Occipital lobe (tissue), 2 donors: ENCODE data around the gene PTPRN2. TPM values are rescaled to one million over a fixed set of nuclear protein-coding genes. Genes with fewer than 3 reads are reported as not detected.
A peak's percentile ranks its signal among the peaks of the same experiment; 100 is the strongest.

ENCODE experiments used
- DNase-seq: peaks from one replicate; lab custom pipeline; 2025; lab: John Stamatoyannopoulos, UW
- total RNA-seq: library from RNA; depleted of rRNA; stranded (reverse); fragments of >200 nt; gene quantifications from one replicate; pipeline ENCODE4 v1.2.3, GENCODE V29; 2014

Gene PTPRN2
- total RNA-seq, 1 donor from 2014 or later, result 62.2 TPM

DNA sequence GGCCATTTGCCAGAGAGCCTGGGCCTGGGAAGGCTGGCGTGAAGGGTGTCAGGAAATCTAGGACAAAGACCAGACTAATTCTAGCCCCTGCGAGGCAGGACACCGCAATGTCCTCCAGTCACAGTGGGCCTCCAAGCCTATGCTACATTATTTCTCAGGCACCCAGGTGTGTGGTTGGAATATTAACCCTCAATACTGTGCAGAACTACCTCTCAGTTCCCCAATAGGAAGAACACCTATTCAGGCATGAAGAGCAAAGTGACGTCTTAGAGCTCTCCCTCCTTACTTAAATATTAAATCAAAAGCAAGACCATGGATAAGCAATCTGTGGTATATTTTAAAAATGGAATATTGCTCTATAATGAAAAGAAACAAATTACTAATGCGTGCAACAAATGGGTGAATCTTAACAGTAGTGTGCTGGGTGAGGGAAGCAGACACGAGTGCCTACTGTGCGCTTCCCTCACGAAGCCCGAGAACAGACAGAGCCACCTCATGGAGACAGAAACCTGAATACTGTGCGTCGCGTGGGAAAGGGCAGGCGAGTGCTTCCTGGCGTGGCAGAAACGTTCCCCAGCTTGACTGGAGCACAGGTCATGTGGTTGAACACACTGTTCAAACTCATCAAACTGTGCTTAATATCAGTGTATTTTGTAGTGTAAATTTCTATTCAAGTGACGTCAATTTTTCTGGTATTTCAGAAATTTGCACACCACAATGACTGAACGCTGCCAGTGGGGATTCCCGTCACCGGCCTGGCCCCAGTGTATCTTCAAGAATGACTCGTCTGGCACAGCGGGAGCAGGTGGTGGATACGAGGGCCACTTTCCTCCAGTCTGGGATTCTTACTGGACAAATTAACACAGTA lies 15.5 kb upstream of the PTPRN2 start:
- no peak for DNase-seq

DNA sequence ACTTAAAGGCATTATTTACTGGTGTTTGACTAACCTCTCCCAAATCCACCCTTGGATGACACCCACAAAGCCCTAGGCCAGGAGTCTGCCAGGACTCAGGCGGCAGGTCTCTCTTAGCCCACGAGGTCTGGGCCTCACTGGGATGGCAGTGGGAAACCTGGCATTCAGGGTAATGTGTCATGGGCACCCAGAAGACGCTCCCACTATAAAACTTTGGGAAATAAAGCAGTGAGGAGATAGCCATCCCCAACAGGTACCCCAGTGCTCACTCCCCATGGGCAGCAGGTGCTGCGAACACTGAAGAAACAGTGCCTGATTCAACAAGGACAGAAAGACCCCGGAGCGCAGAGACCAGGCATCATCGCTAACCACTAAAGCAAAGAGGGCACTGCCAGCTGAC lies 14.4 kb upstream of the PTPRN2 start:
- no peak for DNase-seq

DNA sequence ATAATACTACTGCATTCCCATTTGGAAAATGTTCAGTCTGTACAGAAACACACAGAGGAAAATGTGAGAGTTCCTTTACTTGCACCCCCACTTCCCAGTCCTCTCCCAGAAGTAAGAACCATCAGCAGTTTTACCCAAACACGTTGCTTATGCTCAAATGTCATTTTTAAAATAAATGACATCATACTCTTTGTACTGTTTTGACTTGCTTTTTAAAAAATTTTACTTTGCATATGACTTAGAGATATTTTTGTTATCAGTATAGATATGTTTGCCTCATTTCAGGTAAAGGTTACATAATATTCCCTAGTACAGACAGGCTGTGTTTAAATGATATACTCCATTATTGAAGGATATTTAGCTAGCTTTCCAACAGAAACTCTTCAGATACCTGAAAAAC lies 13.5 kb upstream of the PTPRN2 start:
- DNase-seq, result no peak

DNA sequence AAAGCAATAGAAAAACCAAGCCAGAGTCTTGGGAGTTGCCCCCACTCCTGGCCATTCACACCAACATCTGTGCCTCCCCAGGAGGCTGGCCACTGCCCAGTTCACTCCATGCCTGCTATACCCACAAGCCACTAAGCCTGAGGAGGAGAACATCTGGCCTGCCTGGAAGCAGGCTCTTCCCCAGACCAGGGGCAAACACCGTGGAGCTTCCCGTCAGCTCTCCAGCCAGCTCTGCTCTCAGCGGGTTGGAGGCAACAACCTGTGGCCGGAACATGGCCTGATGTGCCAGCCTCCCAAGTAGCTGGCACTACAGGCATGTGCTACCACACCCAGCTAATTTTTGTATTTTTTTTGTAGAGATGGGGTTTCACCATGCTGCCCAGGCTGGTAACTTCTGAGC lies 9.1 kb upstream of the PTPRN2 start:
- no peak for DNase-seq

DNA sequence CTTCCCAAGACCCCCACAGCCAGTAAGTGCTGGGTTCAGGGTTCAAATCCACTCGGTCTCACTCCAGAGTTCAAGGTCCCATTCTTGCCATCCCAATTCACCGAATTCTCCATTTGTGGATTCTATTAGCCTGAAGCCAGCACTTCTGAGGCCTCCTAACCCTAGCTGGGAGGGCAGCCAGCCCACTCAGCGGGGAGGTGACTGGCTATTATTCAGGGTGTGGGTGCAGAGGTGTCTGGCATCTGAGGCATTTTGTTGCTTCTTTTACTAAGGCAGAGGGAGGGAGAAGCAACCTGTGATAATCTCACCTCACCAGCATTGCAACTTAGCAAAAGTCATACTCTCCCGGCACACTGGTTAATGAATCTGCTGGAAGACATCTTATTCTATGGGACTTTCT lies 8.7 kb upstream of the PTPRN2 start:
- DNase-seq, result no peak

DNA sequence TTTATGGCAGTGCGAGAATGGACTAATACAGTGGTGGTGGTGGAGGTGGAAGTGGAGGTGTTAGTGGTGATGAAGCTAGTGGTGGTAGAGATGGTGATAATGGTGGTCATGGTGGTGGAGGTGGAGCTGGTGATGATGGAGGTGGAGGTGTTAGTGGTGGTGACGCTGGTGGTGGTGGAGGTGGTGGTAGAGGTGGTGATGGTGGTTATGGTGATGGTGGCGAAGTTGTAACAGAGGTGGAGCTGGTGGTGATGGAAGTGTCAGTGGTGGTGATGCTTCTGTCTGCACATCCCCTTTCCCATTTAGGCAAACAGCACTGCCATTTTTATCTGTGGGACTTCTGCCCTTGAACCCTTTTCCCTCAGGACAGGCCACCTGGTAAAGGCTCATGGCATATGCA lies 7.4 kb upstream of the PTPRN2 start:
- DNase-seq, result no peak

DNA sequence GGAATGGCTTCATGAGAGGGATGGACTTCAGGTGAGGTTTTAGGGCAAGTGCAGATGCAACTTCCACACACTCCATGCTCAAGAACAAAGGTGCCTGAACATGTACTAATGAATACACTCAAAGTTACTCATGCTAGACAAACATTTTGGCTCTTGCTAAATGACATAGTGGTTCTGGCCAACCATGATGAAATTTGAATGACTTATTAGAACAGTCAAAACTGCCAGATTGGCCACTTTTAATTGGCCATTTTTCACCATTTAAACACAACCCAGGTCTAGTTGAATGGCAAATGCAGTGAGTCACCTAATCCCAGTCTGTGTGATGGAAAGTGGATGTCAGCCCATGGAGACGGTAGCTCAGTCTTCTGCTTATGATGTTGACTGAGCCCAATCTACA lies 4.9 kb upstream of the PTPRN2 start:
- DNase-seq, result no peak

DNA sequence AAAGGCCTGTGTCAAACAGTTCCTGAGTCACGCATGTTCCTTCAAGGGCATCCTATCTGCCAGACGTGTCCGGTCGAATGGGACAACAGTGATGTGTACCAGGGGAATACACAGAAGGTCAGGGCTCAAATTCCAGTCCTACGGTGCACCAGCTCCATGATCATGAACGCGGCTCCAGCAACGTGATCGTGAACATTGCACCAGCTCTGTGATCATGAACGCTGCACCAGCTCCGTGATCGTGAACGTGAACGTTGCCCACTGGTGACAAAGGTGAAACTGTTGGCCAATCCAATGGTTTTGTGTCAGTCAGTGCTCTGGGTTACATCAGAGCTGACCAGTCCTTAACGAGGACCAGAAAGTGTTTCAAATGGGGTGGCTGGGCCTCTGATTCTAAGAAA lies 4.3 kb upstream of the PTPRN2 start:
- DNase-seq, result no peak

DNA sequence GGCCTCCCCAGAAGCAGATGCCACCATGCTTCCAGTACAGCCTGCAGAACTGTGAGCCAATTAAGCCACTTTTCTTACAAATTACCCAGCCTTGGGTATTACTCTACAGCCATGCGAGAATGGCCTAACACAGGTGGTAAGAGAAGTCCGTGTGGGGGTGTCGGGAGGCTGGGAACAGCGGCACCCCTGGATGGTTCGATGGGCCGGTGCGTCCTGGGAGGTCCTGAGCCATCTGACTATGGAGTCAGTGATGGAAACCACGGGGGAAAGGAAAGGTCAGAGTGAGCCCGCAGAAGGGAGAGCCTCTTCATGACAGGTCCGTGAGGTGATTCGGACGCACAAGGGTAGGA lies 2.5 kb upstream of the PTPRN2 start:
- no peak for DNase-seq

DNA sequence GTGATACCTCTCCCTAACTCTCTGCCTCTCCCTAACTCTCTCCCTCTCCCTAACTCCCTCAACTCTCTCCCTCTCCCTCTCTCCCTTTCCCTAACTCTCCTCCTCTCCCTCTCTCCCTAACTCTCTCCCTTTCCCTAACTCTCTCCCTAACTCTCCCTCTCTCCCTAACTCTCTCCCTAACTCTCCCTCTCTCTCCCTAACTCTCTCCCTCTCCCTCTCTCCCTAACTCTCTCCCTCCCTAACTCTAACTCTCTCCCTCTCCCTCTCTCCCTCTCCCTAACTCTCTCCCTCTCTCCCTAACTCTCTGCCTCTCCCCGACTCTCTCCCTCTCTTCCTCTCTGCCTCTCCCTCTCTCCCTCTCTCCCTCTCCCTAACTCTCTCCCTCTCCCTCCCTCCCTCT lies 2.0 kb upstream of the PTPRN2 start:
- DNase-seq, result no peak

DNA sequence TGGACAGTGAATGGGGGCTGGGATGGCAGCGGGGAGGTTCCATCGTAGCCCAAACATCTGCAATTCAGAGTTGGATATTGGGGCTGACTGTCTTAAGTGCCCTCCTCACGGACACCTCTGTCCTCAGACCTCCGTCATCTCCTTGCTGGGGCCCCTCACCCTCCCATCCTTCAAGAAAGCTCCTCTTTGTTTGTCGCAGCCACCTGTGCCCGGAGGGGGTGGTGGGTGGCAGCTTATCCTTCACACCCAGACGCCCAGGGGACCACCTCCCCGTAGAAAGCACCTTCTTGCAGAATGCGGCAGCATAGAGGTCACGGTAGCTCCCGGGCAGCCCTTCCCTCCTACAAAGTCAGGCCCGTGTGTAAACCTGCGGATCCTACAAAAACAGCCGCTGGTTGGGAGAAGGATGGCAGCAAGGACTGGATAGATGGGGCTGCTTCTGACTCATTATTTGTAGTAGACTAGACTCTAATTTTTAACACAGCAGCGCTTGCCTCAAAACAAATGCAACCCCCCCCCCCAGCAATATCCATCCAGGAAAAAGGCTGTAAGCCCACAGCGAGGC lies 1.3 kb upstream of the PTPRN2 start:
- DNase-seq, result no peak

DNA sequence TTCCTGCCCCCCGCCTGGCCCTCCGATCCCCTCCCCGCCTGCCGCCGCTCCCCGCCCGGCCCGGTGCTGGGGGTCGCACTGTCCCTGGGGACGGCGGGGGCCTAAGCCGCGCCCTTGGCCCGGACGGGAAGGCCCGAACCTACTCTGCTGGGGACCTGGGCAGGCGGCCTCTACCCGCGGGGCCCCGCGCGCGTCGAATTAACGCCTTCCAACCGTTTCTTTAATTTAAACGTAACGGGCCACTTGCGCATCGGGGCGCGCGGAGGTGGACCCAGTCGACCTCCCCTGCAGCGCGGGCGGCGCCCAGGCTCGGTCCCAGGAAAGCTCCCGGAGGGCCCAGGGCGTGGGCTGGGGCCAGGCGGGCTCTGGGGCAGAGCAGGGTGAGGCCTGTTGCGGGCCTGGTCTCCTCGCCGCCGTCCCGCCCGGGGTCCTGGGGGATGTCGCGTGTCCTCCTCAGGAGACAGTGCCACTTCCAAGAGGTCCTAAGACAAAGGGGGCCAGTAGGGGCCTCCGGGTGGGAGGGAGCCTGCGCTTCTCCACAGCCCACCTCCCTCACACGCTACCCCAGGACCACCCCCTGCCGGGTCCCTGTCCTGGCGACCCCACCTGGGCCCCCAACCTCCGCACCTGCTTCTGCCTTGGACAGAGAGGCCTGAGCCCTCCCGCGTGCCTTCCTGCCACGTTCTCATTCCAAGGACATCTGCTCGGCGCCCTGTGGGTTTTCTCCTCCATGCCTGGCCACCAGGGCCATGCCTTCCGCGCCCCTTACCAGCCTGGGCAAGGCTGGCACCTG lies 658 bp upstream of the PTPRN2 start:
- no peak for DNase-seq

DNA sequence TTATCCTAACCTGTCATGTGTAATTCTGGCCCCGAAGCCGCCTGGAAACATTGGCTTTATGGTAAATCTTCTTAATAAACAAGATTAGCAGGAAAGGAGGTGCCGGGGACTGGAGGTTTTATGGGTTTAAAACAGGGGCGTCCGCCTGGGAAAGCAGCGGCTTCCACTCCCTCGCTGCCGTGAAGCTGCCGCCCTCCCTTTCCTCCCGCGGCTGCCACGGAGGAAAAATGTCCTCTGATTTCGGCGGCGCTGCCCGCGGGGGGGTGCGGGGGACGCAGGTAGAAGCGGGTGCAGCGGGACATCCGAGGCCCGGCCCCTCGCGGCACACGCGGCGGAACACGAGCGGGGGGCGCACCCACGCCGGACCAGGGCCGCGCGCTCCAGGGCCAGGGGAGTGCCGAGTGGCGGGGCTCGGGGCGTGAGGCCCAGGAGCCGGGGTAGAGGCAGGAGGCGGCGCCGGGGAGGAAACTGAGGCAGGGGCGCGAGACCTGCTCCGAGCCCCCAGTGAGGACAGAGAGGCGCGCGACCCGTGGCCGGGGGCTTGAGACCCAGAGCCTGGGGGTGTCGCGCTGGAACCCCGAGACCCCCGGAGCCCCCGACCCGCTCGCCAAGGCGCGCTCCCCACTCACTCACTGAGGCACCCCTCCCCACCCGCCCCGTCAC lies 993 bp downstream of the PTPRN2 start:
- peak; percentile 30 for DNase-seq

DNA sequence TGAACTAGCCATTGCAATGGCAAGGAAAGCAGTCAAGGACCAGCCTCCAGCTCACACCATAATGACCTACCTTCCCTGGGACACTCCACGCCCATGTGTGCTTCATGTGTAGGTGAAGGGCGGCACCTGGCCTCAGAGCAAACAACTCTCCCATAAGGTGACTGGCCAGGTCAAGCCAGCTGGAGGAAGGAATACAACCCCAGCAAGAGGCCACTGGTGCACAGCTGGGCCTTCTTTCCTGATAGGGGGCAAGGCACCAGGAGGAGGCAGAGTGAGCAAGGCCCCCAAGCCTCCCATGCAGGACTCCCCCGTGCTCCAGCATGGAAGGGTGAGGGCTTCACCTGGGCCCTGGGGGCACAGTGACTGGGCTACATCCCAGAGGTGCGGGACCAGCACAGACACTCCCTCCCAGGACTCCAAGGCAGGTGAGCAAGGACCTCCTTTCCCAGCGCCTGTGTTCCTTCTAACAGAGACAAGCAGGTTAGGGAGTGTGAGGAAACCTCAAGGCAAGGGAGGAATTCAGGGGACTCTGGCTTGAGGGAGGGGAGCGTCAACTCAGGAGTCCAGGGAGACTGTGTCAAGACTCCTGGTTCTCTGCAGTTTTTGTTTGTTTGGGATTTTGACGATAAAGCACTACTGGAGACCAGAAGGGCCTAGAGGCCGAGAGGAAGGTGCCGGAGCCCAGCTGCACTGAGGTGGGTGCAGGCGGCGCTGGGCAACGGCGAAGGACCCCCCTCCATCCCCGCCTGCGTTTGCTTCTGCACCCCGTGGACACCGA lies 1.7 kb downstream of the PTPRN2 start:
- DNase-seq, result no peak

DNA sequence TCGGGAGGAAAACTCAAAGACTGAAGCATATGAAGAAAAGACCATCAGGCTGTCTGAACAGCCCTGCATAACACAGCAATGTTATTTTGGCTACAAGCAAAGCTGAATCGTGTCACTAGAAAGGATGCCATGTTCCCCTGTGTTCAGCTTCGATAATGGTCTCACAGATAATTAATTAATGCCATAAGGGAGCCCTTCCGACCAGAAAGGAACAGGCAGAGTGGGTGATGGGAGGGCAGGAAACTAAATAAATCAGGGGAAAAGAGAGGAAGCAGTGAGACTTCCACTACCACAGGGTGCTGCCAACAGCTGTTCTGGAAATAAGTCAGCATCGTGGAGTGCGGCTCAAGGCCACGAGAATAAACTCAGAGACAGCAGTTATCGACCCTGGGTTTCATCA lies 3.2 kb downstream of the PTPRN2 start:
- DNase-seq, result no peak

DNA sequence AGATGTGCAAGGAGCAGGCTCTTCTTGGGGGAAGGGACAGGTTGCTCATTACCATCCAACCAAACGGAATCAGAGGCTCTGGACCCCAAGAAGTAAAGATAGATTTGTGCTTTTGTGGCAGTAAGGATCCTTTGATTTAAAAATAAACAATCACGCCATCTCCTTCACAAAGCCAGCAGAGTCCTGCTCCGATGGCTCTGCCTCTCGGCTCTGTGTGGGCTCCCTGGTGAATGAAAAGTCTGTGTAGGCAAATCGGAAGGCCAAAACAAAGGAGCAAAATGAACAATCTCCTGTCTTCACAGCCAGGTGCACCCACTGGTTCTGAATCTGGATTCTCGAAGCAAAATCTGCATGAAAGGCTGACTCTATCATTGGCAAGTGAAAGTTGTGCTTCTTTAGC lies 3.8 kb downstream of the PTPRN2 start:
- DNase-seq, result no peak

DNA sequence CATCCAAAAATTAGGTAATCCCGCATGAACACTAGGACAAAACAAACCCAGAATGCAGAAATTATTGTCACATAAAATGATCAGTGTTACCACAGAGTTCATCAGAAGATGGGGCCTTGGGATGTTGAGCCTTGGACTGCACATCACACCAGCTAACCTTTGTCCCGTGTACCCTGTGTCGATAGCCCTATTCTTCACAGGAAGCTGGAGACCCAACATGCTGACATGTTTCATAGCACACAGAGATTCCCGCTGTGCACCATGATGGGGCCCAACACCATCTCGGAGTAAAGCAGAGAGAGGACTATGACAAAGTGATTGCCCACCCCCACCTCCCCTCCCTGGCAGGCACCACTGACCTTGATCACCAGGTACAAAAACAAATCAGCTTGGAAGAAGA lies 4.5 kb downstream of the PTPRN2 start:
- no peak for DNase-seq

DNA sequence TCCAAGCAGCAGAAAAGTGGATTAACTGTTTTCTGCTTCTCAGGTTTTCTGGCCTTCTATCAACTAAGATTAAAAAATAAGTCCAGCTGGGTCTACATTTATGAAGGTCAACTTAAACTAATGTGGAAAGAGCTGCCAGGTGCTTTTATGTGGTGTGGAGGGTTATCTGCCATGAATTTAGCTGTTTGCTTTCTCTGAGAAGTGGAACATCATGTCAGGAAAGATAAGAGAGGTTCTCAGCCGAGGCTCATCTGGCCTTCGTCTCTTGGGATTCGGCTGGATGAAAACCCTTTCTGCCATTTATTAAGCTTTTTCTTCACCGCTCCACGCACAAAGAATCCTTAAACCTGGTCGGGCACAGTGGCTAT lies 5.5 kb downstream of the PTPRN2 start:
- DNase-seq, result no peak

DNA sequence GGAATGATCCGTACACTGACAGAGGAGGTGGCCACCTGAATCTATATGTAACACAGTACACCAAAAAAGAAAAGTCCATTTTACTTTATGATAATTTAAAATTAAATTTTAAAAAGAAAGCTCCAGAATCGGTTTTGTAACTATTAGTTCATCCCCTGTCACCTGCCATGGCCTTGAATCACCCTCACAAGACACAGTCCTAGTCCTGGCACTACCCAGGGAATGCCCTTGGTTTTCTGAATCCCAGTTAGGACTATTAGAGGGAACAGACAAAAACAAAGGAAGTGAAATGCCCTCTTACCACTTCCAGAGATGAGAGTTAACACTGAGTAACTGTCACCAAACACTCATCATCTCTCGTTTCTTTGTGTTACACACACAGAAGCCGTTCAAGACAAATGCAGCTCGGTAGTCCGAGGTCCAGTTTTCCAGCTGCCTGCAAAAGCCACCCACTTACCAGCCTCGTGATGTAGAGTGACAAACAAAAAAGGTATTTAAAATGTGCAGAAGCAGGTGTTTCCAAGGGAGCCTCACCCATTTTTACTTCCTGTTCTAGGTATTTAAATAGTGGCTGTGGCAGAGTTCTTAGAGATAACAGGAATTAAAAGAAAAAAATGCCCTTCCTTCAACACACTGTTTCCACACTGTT lies 6.1 kb downstream of the PTPRN2 start:
- no peak for DNase-seq

DNA sequence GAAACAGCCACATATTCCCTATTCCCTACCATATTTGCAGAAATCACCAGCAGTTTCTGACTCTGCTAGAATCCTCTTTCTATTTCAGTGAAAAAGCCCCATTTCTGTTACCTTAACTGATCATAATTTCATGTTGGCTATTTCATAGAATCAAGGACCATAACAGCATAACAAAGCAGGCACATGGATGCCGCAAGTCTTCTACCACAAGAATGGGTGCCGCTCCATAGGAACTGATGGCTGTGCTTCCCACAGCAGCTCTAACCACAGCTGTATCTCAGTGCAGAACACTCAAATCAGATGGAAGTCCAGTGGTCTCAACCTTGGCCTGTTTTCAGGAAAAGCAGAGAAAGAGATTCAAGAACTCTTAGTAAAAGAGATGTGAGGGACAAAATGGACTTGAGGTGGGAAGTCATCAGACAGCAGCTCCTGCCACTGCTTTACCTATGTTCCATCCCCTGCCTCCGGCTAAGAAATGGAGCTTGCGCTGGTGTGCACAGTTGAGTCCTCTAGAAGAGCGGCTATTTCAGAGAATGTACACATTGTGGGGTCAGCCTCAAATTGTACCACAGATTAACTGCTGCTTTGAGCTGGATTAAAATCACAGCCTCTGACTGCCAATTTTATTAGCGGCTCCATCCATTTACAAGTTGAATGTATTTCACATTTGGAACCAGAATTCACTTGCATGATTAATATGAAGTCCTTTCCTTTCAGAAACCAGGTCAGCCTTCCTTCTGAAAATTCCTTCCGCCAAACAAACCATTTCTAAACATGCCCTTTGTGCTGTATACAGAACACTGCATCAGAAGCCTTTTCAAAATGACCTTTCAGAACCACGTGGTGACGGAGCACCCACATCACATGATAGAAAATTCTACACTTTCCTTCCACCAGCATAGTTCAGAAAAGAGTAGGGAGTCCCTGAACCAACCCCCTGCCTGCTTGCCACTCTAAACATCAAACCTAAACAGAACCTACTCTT lies 7.7 kb downstream of the PTPRN2 start:
- no peak for DNase-seq
